Bronchial epithelial cell (primary cell): ENCODE results near the gene WNT7B. TPM values are rescaled to one million over a fixed set of nuclear protein-coding genes. Genes with fewer than 3 reads are reported as not detected.

ENCODE experiments used
- DNase-seq: peaks from one replicate; pipeline ENCODE4 v3.0.0-alpha.2; 2010; ENCODE audit warnings: low read depth
- FAIRE-seq: peaks from 2 replicates; lab custom pipeline; 2011; peaks lifted over from hg19 to GRCh38; lab: Jason Lieb, UNC
- H3K27me3 ChIP-seq: 2 replicates; pipeline ENCODE4 v1.5.1; 2011; ENCODE audit warnings: low read length; ENCODE audit not compliant: control insufficient read depth, insufficient read depth
- H3K36me3 ChIP-seq: 2 replicates; pipeline ENCODE4 v1.5.1; 2011; ENCODE audit warnings: low read length; ENCODE audit not compliant: control insufficient read depth, insufficient read depth
- H3K4me3 ChIP-seq: 2 replicates; pipeline ENCODE4 v1.5.1; 2011; ENCODE audit warnings: mild to moderate bottlenecking, low read depth, low read length, control low read depth
- CTCF ChIP-seq: IDR thresholded peaks from 2 replicates; pipeline ENCODE4 v1.5.1; 2011; ENCODE audit warnings: mild to moderate bottlenecking, moderate library complexity, low read length, control low read depth, inconsistent platforms; ENCODE audit not compliant: insufficient read depth, severe bottlenecking
- total RNA-seq: library from RNA; depleted of rRNA; stranded (reverse); fragments of >200 nt; gene quantifications from 2 replicates; pipeline ENCODE4 v1.2.1, GENCODE V29; 2014

Gene WNT7B
- total RNA-seq, 1 donor from 2014 or later, result 18.2 TPM

- FAIRE-seq (peak; percentile 7), DNase-seq (peak; percentile 71)
- no peaks in the 10 kb centered on the region for H3K36me3 ChIP-seq
- H3K27me3 ChIP-seq, result no peaks in the 10 kb centered on the region
- TF ChIP-seq CTCF, result no peak
- H3K4me3 ChIP-seq, result no peak overlapping the region
These were observed 33.4 kb upstream of the WNT7B start for GRCh38 chr22:46010207-46010867.

- Histone ChIP-seq H3K36me3 (no peaks in the 10 kb centered on the region), H3K27me3 (no peaks in the 10 kb centered on the region), H3K4me3 (no peak overlapping the region)
- DNase-seq (no peak), FAIRE-seq (no peak)
- TF ChIP-seq CTCF, result no peak
These were observed 32.8 kb upstream of the WNT7B start for GRCh38 chr22:46009730-46010129.

GRCh38 chr22:46008836-46009596, 32.1 kb upstream of the WNT7B start:
- Histone ChIP-seq H3K36me3 (no peaks in the 10 kb centered on the region), H3K27me3 (no peaks in the 10 kb centered on the region), H3K4me3 (no peak overlapping the region)
- TF ChIP-seq CTCF, result no peak
- no peak for DNase-seq
- no peak for FAIRE-seq

GRCh38 chr22:46008291-46008690, 31.3 kb upstream of the WNT7B start:
- Histone ChIP-seq H3K27me3 (no peaks in the 10 kb centered on the region), H3K36me3 (no peaks in the 10 kb centered on the region), H3K4me3 (no peak overlapping the region)
- DNase-seq (no peak), FAIRE-seq (no peak)
- no peak for TF ChIP-seq CTCF

- DNase-seq (peak; percentile 92), FAIRE-seq (no peak)
- Histone ChIP-seq H3K27me3 (no peaks in the 10 kb centered on the region), H3K4me3 (no peak overlapping the region), H3K36me3 (no peaks in the 10 kb centered on the region)
- peak; percentile 8 for TF ChIP-seq CTCF
These were observed 30.9 kb upstream of the WNT7B start for GRCh38 chr22:46007848-46008261.
